Measurements from ENCODE around the gene PIK3AP1.

DNA sequence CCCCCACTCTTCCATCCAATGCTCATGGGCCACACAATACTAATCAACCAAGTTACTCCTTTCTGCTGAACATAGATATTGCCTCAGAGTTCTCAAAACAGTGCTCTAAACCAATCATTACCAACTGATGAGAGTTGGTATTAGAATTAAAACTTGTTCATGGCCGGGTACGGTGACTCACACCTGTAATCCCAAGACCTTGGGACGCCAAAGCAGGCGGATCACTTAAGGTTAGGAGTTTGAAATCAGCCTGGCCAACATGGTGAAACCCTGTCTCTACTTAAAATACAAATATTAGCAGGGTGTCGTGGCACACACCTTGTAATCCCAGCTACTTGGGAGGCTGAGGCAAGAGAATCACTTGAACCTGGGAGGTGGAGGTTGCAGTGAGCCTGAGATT lies 141.7 kb downstream of the PIK3AP1 start:
- TF ChIP-seq, protein P1, sequence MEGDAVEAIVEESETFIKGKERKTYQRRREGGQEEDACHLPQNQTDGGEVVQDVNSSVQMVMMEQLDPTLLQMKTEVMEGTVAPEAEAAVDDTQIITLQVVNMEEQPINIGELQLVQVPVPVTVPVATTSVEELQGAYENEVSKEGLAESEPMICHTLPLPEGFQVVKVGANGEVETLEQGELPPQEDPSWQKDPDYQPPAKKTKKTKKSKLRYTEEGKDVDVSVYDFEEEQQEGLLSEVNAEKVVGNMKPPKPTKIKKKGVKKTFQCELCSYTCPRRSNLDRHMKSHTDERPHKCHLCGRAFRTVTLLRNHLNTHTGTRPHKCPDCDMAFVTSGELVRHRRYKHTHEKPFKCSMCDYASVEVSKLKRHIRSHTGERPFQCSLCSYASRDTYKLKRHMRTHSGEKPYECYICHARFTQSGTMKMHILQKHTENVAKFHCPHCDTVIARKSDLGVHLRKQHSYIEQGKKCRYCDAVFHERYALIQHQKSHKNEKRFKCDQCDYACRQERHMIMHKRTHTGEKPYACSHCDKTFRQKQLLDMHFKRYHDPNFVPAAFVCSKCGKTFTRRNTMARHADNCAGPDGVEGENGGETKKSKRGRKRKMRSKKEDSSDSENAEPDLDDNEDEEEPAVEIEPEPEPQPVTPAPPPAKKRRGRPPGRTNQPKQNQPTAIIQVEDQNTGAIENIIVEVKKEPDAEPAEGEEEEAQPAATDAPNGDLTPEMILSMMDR (IDR thresholded peaks at IDR 0.05 in 2 of 3, conservative IDR thresholded peaks at IDR 0.05 in 1 of 3; ENCODE audit: borderline replicate concordance in 1 of 3, insufficient read depth in 1 of 3, low read depth in 2 of 3, low read length in 2 of 3), result no peak
- no peak for TF ChIP-seq POLR2AphosphoS5 (IDR thresholded peaks at IDR 0.05; ENCODE audit: low read depth, low read length)
- no peak for TF ChIP-seq SRF (IDR thresholded peaks at IDR 0.05; ENCODE audit: low read depth)
- TF ChIP-seq FOSL1 (IDR thresholded peaks at IDR 0.05; ENCODE audit: low read depth), result no peak
- no peak for TF ChIP-seq POLR2A (IDR thresholded peaks at IDR 0.05; ENCODE audit: borderline replicate concordance, extremely low read depth, insufficient read depth, insufficient read length)
- TF ChIP-seq RAD21 (IDR thresholded peaks at IDR 0.05; ENCODE audit: low read depth), result no peak
- no peak for TF ChIP-seq MAX (IDR thresholded peaks at IDR 0.05)
- TF ChIP-seq YY1 (IDR thresholded peaks at IDR 0.05; ENCODE audit: extremely low read depth, insufficient replicate concordance, low read depth, low read length), result no peak
- TF ChIP-seq CEBPB (IDR thresholded peaks at IDR 0.05; ENCODE audit: low read depth), result no peak
- TF ChIP-seq ZFX (IDR thresholded peaks at IDR 0.05), result no peak
- no peak for TF ChIP-seq CBX3 (IDR thresholded peaks at IDR 0.05; ENCODE audit: low read depth)
- TF ChIP-seq, protein P2, sequence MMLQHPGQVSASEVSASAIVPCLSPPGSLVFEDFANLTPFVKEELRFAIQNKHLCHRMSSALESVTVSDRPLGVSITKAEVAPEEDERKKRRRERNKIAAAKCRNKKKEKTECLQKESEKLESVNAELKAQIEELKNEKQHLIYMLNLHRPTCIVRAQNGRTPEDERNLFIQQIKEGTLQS (IDR thresholded peaks at IDR 0.05), result no peak
- TF ChIP-seq ZNF274 (IDR thresholded peaks at IDR 0.05; ENCODE audit: low read depth, low read length), result no peak
- no peak for TF ChIP-seq JUND (IDR thresholded peaks at IDR 0.05)

Measured in HCT116 (cell line).